PFSK-1 (cell line): ENCODE data around the gene CHL1.

Source experiments
- FOXP2 ChIP-seq: optimal IDR thresholded peaks from 2 replicates; pipeline ENCODE3; 2011; ENCODE audit warnings: borderline replicate concordance, control low read depth, inconsistent platforms; ENCODE audit not compliant: insufficient read depth; ENCODE audit errors: extremely low read length, extremely low read depth
- POLR2AphosphoS5 ChIP-seq: IDR thresholded peaks from 2 replicates; pipeline ENCODE4 v1.6.1; 2012; ENCODE audit warnings: low read depth, mild to moderate bottlenecking, control low read depth, low read length, moderate library complexity
- SIN3A ChIP-seq: IDR thresholded peaks from 2 replicates; pipeline ENCODE4 v1.6.1; 2012; ENCODE audit warnings: mild to moderate bottlenecking, low read length, moderate library complexity, borderline replicate concordance; ENCODE audit not compliant: insufficient read depth
- TAF1 ChIP-seq: IDR thresholded peaks from 2 replicates; pipeline ENCODE4 v1.6.1; 2012; ENCODE audit warnings: low read length, control low read depth, borderline replicate concordance; ENCODE audit not compliant: insufficient read depth
- TF ChIP-seq, protein P1 (sequence below), 2 experiments: IDR thresholded peaks; 2 replicates each; pipeline versions ENCODE4 v1.6.1 to v1.8.0; 2011 to 2012; ENCODE audit warnings: low read depth in 2 of 2, low read length in 2 of 2, control low read depth in 1 of 2, inconsistent platforms in 1 of 2, mild to moderate bottlenecking in 1 of 2, moderate library complexity in 1 of 2; ENCODE audit not compliant: insufficient read depth in 1 of 2

DNA sequence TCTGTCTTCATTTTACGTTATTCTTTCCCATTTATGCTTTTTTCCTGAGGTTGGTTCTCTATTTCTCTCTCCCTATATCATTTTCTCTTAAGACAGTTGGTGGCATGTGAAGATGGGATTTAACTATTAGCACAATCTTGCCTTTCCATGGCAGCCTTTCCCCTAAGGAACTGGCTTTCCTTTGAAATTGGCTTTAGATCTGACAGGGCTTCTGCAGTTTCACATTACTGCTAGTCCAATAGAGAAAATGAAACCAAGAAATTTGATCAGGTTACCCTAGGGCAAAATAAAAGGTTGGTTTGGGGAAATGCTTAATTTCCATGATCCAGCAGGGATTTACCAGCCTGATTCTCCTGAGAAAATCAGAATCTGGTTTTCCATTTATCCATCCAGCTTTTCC is 22.7 kb upstream of the CHL1 start:
- TF ChIP-seq POLR2AphosphoS5, result no peak
- TF ChIP-seq TAF1, result no peak
- TF ChIP-seq, protein P1, sequence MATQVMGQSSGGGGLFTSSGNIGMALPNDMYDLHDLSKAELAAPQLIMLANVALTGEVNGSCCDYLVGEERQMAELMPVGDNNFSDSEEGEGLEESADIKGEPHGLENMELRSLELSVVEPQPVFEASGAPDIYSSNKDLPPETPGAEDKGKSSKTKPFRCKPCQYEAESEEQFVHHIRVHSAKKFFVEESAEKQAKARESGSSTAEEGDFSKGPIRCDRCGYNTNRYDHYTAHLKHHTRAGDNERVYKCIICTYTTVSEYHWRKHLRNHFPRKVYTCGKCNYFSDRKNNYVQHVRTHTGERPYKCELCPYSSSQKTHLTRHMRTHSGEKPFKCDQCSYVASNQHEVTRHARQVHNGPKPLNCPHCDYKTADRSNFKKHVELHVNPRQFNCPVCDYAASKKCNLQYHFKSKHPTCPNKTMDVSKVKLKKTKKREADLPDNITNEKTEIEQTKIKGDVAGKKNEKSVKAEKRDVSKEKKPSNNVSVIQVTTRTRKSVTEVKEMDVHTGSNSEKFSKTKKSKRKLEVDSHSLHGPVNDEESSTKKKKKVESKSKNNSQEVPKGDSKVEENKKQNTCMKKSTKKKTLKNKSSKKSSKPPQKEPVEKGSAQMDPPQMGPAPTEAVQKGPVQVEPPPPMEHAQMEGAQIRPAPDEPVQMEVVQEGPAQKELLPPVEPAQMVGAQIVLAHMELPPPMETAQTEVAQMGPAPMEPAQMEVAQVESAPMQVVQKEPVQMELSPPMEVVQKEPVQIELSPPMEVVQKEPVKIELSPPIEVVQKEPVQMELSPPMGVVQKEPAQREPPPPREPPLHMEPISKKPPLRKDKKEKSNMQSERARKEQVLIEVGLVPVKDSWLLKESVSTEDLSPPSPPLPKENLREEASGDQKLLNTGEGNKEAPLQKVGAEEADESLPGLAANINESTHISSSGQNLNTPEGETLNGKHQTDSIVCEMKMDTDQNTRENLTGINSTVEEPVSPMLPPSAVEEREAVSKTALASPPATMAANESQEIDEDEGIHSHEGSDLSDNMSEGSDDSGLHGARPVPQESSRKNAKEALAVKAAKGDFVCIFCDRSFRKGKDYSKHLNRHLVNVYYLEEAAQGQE (IDR thresholded peaks at IDR 0.05; ENCODE audit: insufficient read depth in 1 of 2, low read depth in 2 of 2, low read length in 2 of 2), result no peak
- TF ChIP-seq SIN3A, result no peak
- TF ChIP-seq FOXP2, result no peak
